Measurements from ENCODE around the gene TMBIM6.

The TMBIM6 gene

DNA sequence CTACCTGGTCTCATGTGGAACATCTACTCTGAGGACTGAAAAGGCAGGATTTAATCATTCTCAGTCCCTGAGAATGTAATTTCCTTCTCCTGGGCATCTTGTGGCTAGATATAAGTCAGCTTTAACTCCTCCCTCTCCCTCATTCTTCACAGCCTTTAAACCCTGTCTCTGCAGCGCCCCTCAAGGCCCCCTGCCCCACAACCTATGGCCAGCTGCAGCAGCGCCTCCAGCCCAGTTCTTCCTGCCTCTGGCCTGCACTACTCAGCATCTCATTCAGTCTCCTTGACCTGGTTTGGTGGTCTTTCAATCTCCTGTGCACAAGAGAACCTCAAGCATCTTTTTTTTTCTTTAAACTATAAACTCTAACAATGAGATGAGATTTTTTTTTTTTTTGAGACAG is 57.6 kb downstream of the TMBIM6 start:
- no peak for DNase-seq

DNA sequence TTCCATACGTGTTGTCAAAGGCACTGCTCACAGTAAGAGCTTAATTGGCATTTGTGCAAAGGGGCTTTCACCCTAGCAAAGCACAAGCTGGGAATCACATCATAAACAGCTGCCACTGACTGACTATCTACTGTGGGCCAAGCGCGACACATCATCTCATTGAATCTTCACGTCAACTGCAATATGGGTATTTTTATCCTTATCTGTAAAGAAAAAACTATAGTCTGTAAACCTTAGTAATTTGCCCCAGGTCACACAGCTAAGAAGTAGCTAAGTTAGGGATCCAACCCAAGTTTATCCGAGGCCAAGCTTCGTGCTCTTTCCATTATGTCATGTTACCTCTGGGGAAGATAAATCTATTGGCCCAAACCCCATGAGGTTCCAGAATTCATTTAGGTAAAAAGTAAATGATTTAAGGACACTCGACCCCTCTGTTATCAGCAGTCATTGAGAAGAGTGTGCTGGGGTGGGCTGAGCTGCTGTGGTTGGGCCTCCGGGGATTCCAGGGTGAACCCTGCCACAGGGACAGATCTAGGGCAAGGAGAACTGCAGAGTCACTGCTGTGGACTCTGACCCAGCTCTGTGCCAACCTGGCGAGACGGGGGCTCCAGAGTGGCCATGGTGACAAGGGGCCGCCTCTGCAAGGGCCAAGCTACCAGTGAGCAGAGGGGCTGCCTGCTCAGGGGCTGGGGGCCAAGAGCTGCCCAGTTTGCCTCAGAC is 59.2 kb downstream of the TMBIM6 start:
- DNase-seq: no peak

DNA sequence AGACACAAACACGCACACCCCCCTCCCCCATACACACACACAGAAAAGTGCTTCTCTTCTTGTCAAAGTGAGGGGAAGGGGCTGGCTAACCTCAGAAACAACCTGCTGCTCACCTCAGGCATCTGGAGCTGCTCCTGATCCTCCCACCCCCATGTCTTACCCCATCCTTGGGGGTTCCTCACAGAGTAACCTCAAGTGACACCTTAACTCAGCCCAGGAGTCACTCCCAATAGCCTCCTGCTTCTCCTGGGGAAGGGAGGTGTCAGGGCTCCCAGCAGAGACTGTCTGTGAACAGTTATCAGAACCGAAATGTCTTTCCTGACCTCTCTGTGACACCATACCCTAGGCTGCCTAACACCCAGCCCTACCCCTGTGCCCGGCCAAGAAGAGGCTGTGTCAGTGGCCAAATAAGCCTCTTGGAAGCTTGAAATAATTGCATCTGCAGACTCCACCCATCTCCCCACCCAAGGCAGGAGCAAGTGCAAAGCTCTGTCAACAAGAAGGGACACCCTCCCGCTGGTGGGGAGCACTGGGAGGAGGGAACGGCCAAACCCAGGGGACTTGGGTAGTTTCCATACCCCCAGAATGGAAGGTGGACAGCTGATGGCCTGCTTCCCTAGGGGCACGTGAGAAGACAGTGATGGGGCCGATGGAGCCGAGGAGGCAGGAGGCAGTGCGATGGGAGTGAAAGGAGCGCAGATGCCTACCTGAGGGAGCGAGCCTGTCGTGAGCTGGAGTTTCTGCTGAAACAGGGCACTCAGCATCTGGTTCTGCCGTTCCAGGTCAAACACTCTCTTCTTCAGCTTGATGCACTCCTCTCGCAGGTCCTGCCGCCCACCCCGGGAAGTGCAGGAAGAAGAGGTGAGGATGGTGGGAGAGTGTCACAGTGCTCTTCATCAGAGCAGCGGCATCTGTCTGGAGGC is 60.0 kb downstream of the TMBIM6 start:
- no peak for DNase-seq

DNA sequence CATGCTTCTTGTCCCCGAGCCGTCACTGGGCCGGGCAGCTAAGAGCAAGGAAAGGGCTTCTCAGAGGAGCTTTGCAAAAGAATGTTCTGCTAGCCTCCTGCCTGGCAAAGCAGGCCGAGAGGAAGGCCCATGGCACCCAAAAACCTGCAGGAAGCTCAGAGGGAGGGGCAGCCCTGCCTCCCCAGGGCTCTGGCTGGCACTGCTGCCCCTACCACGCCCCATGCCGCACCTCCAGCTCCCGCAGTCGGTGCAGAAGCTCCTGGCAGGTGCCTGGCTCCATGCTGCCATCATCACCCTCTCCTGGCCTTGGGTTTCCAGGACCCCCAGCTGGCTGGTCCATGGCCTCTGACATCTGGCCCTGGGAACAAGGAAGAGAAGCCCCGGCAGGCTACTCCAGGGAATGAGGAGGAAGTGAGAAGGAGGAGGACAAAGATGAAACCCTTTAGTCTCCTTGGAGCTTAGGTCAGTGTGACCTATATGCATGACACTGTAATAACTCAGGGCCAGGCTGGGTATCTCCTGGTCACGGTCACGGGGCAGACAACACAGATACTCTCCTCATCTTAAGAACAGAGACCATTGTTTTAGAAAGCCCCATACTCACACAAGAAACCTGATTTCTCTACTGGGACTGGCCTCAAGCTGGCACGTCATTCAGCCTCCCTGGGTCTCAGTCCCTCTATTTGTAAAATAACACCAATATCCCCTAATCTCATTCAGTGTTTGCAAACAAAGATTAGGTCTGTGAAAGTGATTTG is 62.5 kb downstream of the TMBIM6 start:
- DNase-seq: no peak

DNA sequence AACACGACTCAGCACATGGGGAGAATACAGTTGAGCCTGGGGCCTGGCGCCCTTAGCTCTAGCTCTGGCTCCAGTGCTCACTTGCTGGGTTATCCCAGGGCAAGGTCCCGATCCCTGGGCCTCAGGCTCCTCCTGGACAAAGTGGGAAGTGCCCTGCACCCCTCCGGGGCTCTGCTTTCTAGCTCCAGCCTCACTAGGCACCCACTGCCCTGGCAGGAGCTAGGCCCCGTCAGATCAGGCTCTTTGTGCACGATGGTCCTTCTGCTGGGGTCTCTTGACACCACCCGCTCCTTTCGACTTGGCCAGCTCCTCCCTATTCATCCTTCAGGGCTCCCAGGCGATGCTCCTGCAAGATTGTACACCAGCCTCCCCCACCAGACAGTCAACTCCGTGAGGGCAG is 63.5 kb downstream of the TMBIM6 start:
- DNase-seq: no peak

DNA sequence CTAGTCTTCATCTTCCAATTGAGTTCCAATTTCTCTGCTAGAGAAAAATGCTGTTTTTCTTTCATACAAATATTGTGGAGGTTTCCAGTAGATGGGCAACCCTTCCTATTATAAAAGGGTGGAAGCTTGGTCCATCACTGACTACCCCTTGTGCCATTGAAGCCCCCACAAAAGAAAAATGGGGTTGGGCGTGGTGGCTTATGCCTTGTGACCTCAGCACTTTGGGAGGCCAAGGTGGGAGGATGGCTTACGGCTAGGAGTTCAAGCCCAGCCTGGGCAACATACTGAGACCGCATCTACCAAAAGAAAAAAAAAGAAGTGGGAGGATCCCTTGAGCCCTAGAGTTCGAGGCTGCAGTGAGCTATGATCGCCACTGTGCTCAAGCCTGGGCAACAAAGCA is 64.1 kb downstream of the TMBIM6 start:
- DNase-seq: no peak

DNA sequence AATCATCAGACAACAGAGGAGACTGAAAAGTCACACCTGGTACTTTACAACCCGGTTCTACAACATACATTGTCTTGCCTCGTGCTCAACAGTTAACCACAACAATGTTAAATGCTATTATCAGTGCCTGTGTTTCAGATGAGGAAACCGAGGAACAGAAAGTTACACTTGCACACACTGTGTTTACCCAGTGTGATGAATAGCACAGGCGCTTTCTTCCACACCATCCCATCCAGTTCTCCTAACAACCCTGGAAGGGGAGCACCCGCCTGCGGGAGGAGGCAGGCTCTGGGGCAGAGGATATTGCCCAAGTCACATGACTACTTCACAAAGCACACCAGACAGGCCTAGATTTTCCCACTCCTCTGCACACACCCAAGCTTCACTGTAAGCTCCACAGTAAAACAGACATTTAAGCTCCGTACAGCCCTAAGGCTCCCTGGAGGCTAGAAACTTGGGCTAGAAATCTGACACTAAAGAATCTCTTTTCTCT is 65.0 kb downstream of the TMBIM6 start:
- DNase-seq: no peak

DNA sequence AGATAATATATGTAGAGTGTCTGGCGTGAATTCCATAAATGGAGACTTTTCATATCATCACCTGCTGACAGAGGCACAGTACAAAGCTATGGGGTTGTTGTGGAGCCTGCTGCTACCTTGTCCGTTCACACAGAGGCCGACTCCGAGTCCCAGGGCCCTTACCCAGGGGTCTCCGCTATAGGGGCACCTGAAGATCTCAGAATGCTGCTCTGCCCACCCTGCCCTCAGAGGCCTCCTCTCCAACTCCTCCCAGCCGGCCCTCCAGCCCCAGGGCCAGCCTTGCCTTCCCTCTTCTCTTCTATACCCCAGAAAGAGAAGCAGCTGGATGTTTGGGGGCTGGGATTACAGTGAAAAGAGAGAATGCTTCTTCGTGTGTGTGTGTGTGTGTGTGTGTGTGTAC is 65.5 kb downstream of the TMBIM6 start:
- no peak for DNase-seq

DNA sequence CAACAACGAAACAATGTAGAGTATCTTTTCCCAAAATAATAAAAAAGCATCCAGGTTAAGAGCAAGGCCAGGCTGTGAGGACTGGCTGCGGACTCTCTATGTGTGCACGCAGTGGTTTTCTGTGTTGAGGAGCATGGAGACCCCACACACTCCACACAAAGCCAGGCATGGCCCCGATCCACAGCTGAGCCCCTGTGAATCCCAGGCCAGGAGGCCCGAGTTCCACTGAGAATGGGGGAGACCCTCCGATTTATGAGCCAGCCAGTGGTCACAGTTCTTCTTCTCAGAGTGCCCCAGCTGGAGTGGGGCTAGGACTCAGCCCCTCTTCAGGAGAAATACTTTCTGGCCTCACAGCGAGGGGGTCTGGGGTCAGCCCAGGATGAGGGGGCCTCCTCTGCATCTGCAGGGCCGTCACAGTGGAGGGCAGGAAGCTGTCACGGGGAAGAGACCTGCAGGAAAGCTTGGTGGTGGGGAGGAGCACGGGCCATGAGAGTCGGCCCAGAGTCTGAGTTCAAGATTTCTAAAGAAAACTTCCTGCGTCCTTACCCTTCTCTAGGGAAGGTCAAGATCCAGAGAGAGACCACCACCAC is 66.7 kb downstream of the TMBIM6 start:
- DNase-seq: no peak

DNA sequence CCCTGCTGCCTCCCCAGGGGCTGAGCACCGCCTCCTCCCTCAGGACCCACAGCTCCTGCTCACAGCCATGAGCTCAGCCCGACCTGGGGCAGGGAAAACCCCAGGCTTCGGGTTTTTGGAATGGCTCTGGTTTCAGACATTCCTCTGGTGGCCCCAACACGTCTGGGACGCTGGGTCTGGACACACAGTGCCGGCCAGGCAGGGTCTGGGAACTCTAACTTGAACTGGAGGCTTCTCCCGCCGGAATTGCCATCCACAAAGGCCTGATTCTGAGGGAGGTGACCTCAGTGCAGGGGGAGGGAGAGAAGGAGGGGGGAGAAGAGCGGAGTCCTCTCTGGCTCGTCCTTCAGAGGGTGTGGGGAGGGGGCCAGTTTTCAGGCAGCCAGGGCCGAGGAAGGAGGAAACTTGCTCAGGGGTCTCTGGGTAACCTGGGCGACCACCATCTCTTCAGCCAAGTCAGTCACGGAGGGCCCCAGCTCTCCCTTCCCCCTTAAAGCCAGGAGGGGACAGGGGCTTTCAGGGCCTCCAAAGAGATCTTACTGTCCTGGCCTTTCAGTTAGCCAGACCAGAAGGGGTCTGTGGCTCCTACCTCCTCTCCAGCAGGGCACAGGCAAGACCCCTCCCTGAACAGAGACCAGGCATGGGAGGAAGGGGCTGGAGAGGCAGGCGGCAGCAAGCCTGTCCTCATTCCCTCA is 67.5 kb downstream of the TMBIM6 start:
- DNase-seq: no peak

DNA sequence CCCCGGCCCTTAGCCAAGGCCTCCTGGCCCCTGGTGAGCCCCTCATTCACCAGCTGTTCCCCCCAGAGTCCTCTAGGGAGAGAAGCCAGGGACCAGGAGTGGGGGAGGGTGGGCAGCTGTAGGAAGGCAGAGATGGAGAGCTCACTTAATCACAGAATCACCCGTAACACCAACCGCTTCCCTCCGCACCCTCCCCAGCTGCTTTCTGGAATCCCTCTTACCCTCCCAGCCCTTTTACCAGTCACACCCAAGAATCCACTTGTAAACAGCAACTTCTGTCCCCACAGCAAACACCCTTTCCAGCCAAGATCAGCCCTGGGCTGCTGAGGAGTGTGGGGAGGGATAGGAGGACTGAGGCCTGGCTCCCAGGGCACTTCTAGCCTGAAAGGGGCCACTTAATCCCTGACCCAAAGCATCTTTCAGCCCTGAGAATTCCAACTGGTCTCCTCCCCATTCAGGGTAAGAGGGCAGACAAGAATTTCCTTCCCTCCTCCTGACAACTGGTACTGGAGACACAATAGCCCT is 68.1 kb downstream of the TMBIM6 start:
- DNase-seq: no peak

DNA sequence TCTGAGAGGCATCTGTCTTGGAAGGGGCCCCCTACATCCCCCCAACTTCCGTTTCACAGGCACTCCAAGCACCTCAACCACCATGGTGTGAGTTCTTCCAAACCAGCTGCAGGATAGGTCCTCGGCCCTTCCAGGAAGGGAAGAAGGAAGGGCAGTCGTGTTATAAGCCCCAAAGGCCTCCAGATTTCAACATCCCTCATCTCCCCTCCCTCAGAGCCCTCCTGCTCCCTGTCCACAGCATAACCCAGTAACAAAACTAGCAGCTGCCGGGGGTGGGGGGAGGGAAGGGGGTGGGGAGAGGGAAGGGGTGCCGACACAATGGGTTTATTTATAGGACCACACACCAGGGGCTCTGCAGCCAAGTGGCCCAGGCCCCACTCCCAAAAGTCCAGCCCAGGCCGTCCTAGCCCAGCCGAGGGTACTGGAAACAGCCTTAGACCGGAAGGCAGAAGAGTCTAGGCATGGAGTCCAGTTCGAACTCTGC is 68.6 kb downstream of the TMBIM6 start:
- DNase-seq: no peak

DNA sequence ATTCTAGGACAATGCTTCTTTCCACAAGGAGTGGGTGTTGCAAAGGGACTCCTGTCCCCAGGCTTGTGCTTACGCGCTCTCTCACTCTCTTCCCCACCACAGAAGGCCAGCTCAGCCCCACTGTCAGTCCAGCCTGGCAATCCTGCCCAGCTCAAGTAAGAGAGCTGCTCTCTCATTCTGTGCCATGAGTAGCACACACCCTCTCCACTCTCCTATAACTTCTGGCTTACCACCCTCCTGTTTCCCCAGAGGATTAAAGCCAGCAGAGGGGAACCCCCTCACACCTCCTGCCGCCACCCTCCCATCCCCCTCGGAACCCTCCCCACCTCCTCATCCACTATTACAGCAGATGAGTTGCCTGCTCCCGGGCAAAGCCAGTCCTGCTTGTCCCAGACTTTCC is 69.8 kb downstream of the TMBIM6 start:
- DNase-seq: no peak

DNA sequence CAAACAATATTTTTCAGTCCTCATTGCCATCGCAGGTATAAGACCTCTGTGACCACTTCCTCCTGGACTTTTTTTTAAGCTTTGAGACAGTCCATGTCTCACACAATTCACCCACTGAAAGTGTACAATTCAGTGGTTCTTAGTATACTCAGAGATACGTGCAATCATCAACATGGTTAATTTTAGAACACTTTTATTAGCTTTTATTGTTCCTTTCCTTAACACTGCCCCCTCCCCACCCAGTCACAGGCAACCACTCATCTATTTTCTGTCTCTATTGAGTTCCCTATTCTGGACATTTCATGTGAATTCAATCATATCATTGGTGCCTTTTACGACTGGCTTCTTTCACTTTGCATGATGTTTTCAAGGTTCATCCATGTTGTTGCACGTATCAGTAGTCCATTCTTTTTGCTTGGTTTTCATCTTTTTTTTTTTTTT is 70.6 kb downstream of the TMBIM6 start:
- no peak for DNase-seq

DNA sequence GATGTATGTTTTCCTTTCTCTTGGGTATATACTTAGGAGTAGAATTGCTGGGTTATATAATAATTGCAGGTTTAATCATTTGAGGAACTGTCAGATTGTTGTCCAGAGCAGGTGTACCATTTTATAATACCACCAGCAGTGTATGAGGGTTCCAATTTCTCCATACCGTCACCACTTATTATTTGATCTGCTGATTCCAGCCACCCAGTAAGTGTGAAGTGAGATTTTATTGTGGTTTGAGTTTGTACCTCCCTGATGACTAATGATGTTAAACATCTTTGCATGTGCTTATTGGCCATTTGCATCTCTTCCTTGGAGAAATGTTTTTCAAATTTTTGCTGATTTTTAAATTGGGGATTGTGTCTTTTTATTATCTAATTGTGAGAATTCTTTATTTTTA is 71.8 kb downstream of the TMBIM6 start:
- no peak for DNase-seq

All from activated CD4-positive, CD25-positive, alpha-beta regulatory T cell (primary cell).